22Rv1 (cell line): Measurements from ENCODE around the gene DDAH1.

Experiments used
- CTCF ChIP-seq: fragments of 450-650 bp; IDR thresholded peaks from 2 replicates; pipeline ENCODE4 v1.5.1; 2017; ENCODE audit warnings: mild to moderate bottlenecking
- ZFX ChIP-seq: fragments of 450-650 bp; IDR thresholded peaks from 2 replicates; pipeline ENCODE4 v1.6.1; 2017; ENCODE audit warnings: antibody characterized with exemption, borderline replicate concordance

- TF ChIP-seq CTCF: no peak
- TF ChIP-seq ZFX: no peak
Measured at GRCh38 chr1:85295654-85296053, 169.3 kb downstream of the DDAH1 start.
